SK-N-SH (cell line): ENCODE data around the gene MFSD12.

Source experiments
- CTCF ChIP-seq: fragments of 200-600 bp; sonication (generic); IDR thresholded peaks from 2 replicates; pipeline ENCODE4 v1.6.1; 2017; ENCODE audit warnings: antibody characterized with exemption, mild to moderate bottlenecking, moderate library complexity
- MXI1 ChIP-seq: IDR thresholded peaks from 2 replicates; pipeline ENCODE4 v1.6.1; 2012; ENCODE audit warnings: mild to moderate bottlenecking, low read depth, low read length, improper control_type of control experiment
- REST ChIP-seq: IDR thresholded peaks from 2 replicates; pipeline ENCODE4 v1.6.1; 2012; ENCODE audit warnings: mild to moderate bottlenecking, low read depth, low read length, moderate library complexity
- RFX5 ChIP-seq: IDR thresholded peaks from 2 replicates; pipeline ENCODE4 v1.6.1; 2012; ENCODE audit warnings: mild to moderate bottlenecking, improper control_type of control experiment, low read length
- TAF1 ChIP-seq: IDR thresholded peaks from 2 replicates; pipeline ENCODE4 v1.6.1; 2012; ENCODE audit warnings: low read depth, mild to moderate bottlenecking, low read length, moderate library complexity, borderline replicate concordance
- TCF12 ChIP-seq: IDR thresholded peaks from 2 replicates; pipeline ENCODE4 v1.4.0; 2012
- USF2 ChIP-seq: fragments of 150-350 bp; IDR thresholded peaks from 2 replicates; pipeline ENCODE4 v1.6.1; 2017; ENCODE audit warnings: antibody characterized with exemption, low read length, low read depth, borderline replicate concordance
- YY1 ChIP-seq: IDR thresholded peaks from 2 replicates; pipeline ENCODE4 v1.4.0; 2012; ENCODE audit warnings: low read depth, mild to moderate bottlenecking

- no peak for TF ChIP-seq CTCF
- TF ChIP-seq REST, result no peak
- TF ChIP-seq TCF12, result no peak
- no peak for TF ChIP-seq USF2
- no peak for TF ChIP-seq YY1
- TF ChIP-seq MXI1, result no peak
- no peak for TF ChIP-seq TAF1
- no peak for TF ChIP-seq RFX5
These were observed 7.6 kb downstream of the MFSD12 start for GRCh38 chr19:3549816-3550215.
